ENCODE measurements around the gene RPS6KB2.

GRCh38 chr11:67463680-67464410 is 35.6 kb downstream of the RPS6KB2 start:
- TF ChIP-seq CTCF (conservative IDR thresholded peaks at IDR 0.05; ENCODE audit: low read depth, low read length) (no peak), EZH2phosphoT487 (IDR thresholded peaks at IDR 0.05; ENCODE audit: borderline replicate concordance, low read length) (no peak)

All from PC-3 (cell line).